Transverse colon (tissue), 4 donors: ENCODE measurements around the gene ANP32E.
"Not testable (repeated sequence)": the region's sequence is repeated elsewhere in the genome, so short reads cannot be mapped to it uniquely, and the experiment has no call there.

ENCODE experiments used
- CTCF ChIP-seq, 5 experiments: fragments of 200-600 bp in 3 of 5; fragments of 450-650 bp in 2 of 5; sonication (generic) in 3 of 5; IDR thresholded peaks; 1 replicate in 2 of 5; 2 replicates in 3 of 5; pipeline ENCODE4 v1.5.1; 2016 to 2017; ENCODE audit warnings: antibody characterized with exemption in 5 of 5, inconsistent platforms in 3 of 5, mild to moderate bottlenecking in 2 of 5, moderate library complexity in 1 of 5
- EP300 ChIP-seq: sonication (generic); formaldehyde crosslinking; IDR thresholded peaks from one replicate; pipeline ENCODE4 v1.6.1; 2017; ENCODE audit warnings: antibody characterized with exemption, low read depth
- POLR2A ChIP-seq: fragments of 450-650 bp; IDR thresholded peaks from one replicate; pipeline ENCODE4 v1.6.1; 2016; ENCODE audit warnings: antibody characterized with exemption, mild to moderate bottlenecking, moderate library complexity
- POLR2AphosphoS5 ChIP-seq, 3 donors: sonication (generic); formaldehyde crosslinking; IDR thresholded peaks; one replicate each; pipeline ENCODE4 v1.6.1; 2016; ENCODE audit warnings: antibody characterized with exemption in 3 of 3

GRCh38 chr1:150215855-150216254 is 20.1 kb downstream of the ANP32E start:
- TF ChIP-seq EP300; CTCF (IDR thresholded peaks at IDR 0.05); POLR2A; POLR2AphosphoS5 (IDR thresholded peaks at IDR 0.05): not testable (repeated sequence)
